Sigmoid colon (tissue), 4 donors: ENCODE results near the gene DNHD1.
A peak's percentile ranks its signal among the peaks of the same experiment; 100 is the strongest.

ENCODE experiments used
- POLR2A ChIP-seq, 2 donors: fragments of 450-650 bp; IDR thresholded peaks; one replicate each; pipeline ENCODE4 v1.6.1; 2016; ENCODE audit warnings: antibody characterized with exemption in 2 of 2, mild to moderate bottlenecking in 2 of 2, moderate library complexity in 2 of 2
- POLR2AphosphoS5 ChIP-seq, 4 donors: sonication (generic); formaldehyde crosslinking; IDR thresholded peaks; one replicate each; pipeline ENCODE4 v1.6.1; 2017; ENCODE audit warnings: antibody characterized with exemption in 4 of 4
- TF ChIP-seq, protein P1 (sequence below), 4 experiments: fragments of 450-650 bp in 3 of 4; fragments of 200-600 bp in 1 of 4; IDR thresholded peaks; one replicate each; pipeline ENCODE4 v1.5.1; 2016 to 2019; ENCODE audit warnings: antibody characterized with exemption in 4 of 4, mild to moderate bottlenecking in 3 of 4, moderate library complexity in 2 of 4

DNA sequence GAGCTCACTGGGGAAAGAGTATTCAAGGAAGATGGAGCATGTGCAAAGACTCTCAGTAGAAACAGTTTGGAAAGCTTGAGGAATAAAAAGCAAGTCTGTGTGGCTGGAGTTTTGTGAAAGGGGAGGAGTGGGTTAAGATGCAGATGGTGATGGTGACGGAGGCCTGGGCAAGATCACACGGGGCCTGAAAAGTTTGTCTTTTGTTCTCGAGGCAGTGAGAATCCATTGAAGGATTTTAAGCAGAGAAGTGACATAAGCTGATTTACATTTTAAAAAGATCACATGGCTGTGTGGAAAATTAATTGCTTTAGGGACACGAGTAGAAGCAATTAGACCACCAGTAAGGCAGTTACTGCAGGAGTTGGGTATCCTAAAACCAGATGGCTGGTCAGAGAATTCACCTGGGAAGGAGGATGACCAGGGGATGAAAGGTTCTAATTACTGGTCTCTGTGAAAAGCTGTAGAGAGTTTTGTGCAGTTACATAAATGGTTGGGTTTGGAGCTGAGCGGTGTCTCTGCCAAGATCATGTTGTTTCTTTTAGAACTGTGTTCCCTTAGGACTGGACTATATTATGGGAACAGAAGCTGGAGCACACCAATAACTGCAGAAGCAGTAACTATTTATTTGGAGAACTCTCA lies 99.3 kb downstream of the DNHD1 start:
- TF ChIP-seq, protein P1, sequence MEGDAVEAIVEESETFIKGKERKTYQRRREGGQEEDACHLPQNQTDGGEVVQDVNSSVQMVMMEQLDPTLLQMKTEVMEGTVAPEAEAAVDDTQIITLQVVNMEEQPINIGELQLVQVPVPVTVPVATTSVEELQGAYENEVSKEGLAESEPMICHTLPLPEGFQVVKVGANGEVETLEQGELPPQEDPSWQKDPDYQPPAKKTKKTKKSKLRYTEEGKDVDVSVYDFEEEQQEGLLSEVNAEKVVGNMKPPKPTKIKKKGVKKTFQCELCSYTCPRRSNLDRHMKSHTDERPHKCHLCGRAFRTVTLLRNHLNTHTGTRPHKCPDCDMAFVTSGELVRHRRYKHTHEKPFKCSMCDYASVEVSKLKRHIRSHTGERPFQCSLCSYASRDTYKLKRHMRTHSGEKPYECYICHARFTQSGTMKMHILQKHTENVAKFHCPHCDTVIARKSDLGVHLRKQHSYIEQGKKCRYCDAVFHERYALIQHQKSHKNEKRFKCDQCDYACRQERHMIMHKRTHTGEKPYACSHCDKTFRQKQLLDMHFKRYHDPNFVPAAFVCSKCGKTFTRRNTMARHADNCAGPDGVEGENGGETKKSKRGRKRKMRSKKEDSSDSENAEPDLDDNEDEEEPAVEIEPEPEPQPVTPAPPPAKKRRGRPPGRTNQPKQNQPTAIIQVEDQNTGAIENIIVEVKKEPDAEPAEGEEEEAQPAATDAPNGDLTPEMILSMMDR (IDR thresholded peaks at IDR 0.05): no peak
- TF ChIP-seq POLR2A (IDR thresholded peaks at IDR 0.05): no peak
- peak in 3 of 4 donors; percentile 11 to 51 (median 18) for TF ChIP-seq POLR2AphosphoS5 (IDR thresholded peaks at IDR 0.05)
